ENCODE results near the gene CCDC69.

The CCDC69 gene

GRCh38 chr5:151192626-151193025, 31.3 kb downstream of the CCDC69 start:
- DNase-seq (ENCODE audit: low read depth) = no peak
- H3K4me3 ChIP-seq (ENCODE audit: low read depth, low read length) = no peak overlapping the region
- TF ChIP-seq MYC (IDR thresholded peaks at IDR 0.05; ENCODE audit: low read depth, low read length) = no peak
- TF ChIP-seq MAX (IDR thresholded peaks at IDR 0.05; ENCODE audit: low read depth, low read length) = no peak
- TF ChIP-seq POLR2A (IDR thresholded peaks at IDR 0.05; ENCODE audit: extremely low read depth, insufficient read length) = no peak
- TF ChIP-seq CTCF (IDR thresholded peaks at IDR 0.05; ENCODE audit: low read depth, low read length) = no peak

DNA sequence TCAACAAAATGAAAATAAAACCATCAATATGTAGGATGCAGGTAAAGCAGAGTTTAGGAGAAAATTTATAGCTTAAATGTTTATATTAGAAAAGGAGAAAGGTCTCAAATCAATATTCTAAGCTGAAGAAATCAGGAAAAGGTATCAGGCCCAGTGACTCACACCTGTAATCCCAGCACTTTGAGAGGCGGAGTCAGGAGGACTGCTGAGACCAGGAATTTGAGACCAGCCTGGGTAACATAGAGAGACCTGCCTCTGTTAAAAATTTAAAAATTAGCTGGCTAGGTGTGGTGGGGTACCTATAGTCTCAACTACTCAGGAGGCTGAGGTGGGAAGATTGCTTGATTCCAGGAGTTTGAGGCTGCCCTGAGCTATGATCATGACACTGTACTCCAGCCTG, 32.2 kb downstream of the CCDC69 start:
- no peak for TF ChIP-seq MYC (IDR thresholded peaks at IDR 0.05; ENCODE audit: low read depth, low read length)
- no peak for TF ChIP-seq CTCF (IDR thresholded peaks at IDR 0.05; ENCODE audit: low read depth, low read length)
- no peak for TF ChIP-seq MAX (IDR thresholded peaks at IDR 0.05; ENCODE audit: low read depth, low read length)
- no peak for TF ChIP-seq POLR2A (IDR thresholded peaks at IDR 0.05; ENCODE audit: extremely low read depth, insufficient read length)
- DNase-seq (ENCODE audit: low read depth) = no peak
- no peak overlapping the region for H3K4me3 ChIP-seq (ENCODE audit: low read depth, low read length)

GRCh38 chr5:151189151-151189550, 34.7 kb downstream of the CCDC69 start:
- no peak for TF ChIP-seq CTCF (IDR thresholded peaks at IDR 0.05; ENCODE audit: low read depth, low read length)
- no peak for TF ChIP-seq MAX (IDR thresholded peaks at IDR 0.05; ENCODE audit: low read depth, low read length)
- no peak for TF ChIP-seq POLR2A (IDR thresholded peaks at IDR 0.05; ENCODE audit: extremely low read depth, insufficient read length)
- no peak overlapping the region for H3K4me3 ChIP-seq (ENCODE audit: low read depth, low read length)
- DNase-seq (ENCODE audit: low read depth) = no peak

- no peak for DNase-seq (ENCODE audit: low read depth)
- no peak overlapping the region for H3K4me3 ChIP-seq (ENCODE audit: low read depth, low read length)
- TF ChIP-seq MAX (IDR thresholded peaks at IDR 0.05; ENCODE audit: low read depth, low read length) (no peak), MYC (IDR thresholded peaks at IDR 0.05; ENCODE audit: low read depth, low read length) (no peak), CTCF (IDR thresholded peaks at IDR 0.05; ENCODE audit: low read depth, low read length) (no peak)
These were observed 37.4 kb downstream of the CCDC69 start for GRCh38 chr5:151186538-151186937.

DNA sequence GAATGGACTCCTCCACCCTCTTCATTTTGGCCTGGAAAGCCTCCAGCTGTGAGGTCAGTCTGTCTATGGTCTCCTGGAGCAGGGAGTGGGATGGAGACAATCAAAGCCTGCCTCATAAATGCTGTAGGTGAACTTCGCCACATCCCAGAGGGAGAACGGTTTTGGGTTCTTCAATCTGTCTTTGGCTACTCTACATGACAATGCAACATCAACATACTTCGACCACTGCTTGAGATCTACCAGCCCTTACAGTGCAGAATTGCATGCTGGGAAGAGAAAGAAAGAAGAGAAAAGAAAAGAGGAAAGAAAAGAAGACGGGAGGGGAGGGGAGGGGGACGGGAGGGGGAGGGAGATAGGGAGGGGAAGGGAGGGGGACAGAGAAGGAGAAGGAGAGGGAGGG, 37.8 kb downstream of the CCDC69 start:
- no peak overlapping the region for H3K4me3 ChIP-seq (ENCODE audit: low read depth, low read length)
- TF ChIP-seq POLR2A (IDR thresholded peaks at IDR 0.05; ENCODE audit: extremely low read depth, insufficient read length) = no peak
- DNase-seq (ENCODE audit: low read depth) = no peak

GRCh38 chr5:151184316-151185042, 39.4 kb downstream of the CCDC69 start:
- TF ChIP-seq CTCF (IDR thresholded peaks at IDR 0.05; ENCODE audit: low read depth, low read length) (no peak), MAX (IDR thresholded peaks at IDR 0.05; ENCODE audit: low read depth, low read length) (no peak), POLR2A (IDR thresholded peaks at IDR 0.05; ENCODE audit: extremely low read depth, insufficient read length) (no peak), MYC (IDR thresholded peaks at IDR 0.05; ENCODE audit: low read depth, low read length) (no peak)
- no peak for DNase-seq (ENCODE audit: low read depth)
- H3K4me3 ChIP-seq (ENCODE audit: low read depth, low read length) = no peak overlapping the region

Data from NB4 (cell line).